Liver (tissue), 9 donors: Measurements from ENCODE around the gene RAE1. TPM values are rescaled to one million over a fixed set of nuclear protein-coding genes. Genes with fewer than 3 reads are reported as not detected.

Source experiments
- DNase-seq: peaks from one replicate; pipeline ENCODE4 v3.0.0-alpha.2; 2017; ENCODE audit warnings: low spot score
- H3K27ac ChIP-seq, 2 donors: one replicate each; pipeline ENCODE4 v1.7.0; 2013; ENCODE audit warnings: inconsistent platforms in 2 of 2, low read length in 2 of 2, control low read depth in 1 of 2, low read depth in 1 of 2, mild to moderate bottlenecking in 1 of 2
- H3K27me3 ChIP-seq, 4 donors: one replicate each; pipeline versions ENCODE4 v1.6.1 to v1.7.0; 2013; ENCODE audit warnings: low read length in 3 of 4, inconsistent platforms in 1 of 4, mild to moderate bottlenecking in 1 of 4, moderate library complexity in 1 of 4; ENCODE audit not compliant: control insufficient read depth in 4 of 4, insufficient read depth in 4 of 4
- H3K36me3 ChIP-seq, 4 donors: one replicate each; pipeline versions ENCODE4 v1.6.1 to v1.7.0; 2013; ENCODE audit warnings: low read length in 3 of 4, mild to moderate bottlenecking in 3 of 4, low read depth in 1 of 4, moderate library complexity in 1 of 4; ENCODE audit not compliant: control insufficient read depth in 4 of 4, insufficient read depth in 3 of 4
- H3K4me1 ChIP-seq, 4 donors: one replicate each; pipeline versions ENCODE4 v1.6.1 to v1.7.0; 2013; ENCODE audit warnings: low read length in 3 of 4, mild to moderate bottlenecking in 3 of 4, moderate library complexity in 1 of 4; ENCODE audit not compliant: control insufficient read depth in 4 of 4, insufficient read depth in 4 of 4
- H3K4me3 ChIP-seq, 3 donors: one replicate each; pipeline versions ENCODE4 v1.6.1 to v1.7.0; 2013; ENCODE audit warnings: low read length in 3 of 3, control low read depth in 1 of 3, low read depth in 1 of 3, mild to moderate bottlenecking in 1 of 3
- H3K9ac ChIP-seq, 2 donors: one replicate each; pipeline ENCODE4 v1.7.0; 2013; ENCODE audit warnings: low read length in 2 of 2, mild to moderate bottlenecking in 2 of 2, moderate library complexity in 2 of 2, control low read depth in 1 of 2, low read depth in 1 of 2
- H3K9me3 ChIP-seq, 4 donors: one replicate each; pipeline versions ENCODE4 v1.6.1 to v1.7.0; 2013; ENCODE audit warnings: low read length in 3 of 4; ENCODE audit not compliant: control insufficient read depth in 4 of 4
- EGR1 ChIP-seq, 2 donors: IDR thresholded peaks; 2 replicates each; pipeline ENCODE4 v1.6.1; 2016 to 2018; ENCODE audit warnings: antibody characterized with exemption in 2 of 2, low read depth in 2 of 2
- FOXA1 ChIP-seq: IDR thresholded peaks from 2 replicates; pipeline ENCODE4 v1.6.1; 2016; ENCODE audit warnings: antibody characterized with exemption
- FOXA2 ChIP-seq: IDR thresholded peaks from 2 replicates; pipeline ENCODE4 v1.6.1; 2016; ENCODE audit warnings: antibody characterized with exemption
- GABPA ChIP-seq, 2 donors: IDR thresholded peaks in 1 of 2; conservative IDR thresholded peaks in 1 of 2; 2 replicates each; pipeline ENCODE4 v1.6.1; 2016; ENCODE audit warnings: antibody characterized with exemption in 2 of 2, mild to moderate bottlenecking in 1 of 2, moderate library complexity in 1 of 2
- HNF4A ChIP-seq, 2 donors: conservative IDR thresholded peaks; 2 replicates each; pipeline ENCODE4 v1.6.1; 2016; ENCODE audit warnings: antibody characterized with exemption in 2 of 2, mild to moderate bottlenecking in 2 of 2
- HNF4G ChIP-seq: IDR thresholded peaks from 2 replicates; pipeline ENCODE4 v1.6.1; 2016; ENCODE audit warnings: antibody characterized with exemption
- JUND ChIP-seq, 2 donors: IDR thresholded peaks; 2 replicates each; pipeline ENCODE4 v1.6.1; 2016; ENCODE audit warnings: antibody characterized with exemption in 2 of 2
- MAX ChIP-seq: IDR thresholded peaks from 2 replicates; pipeline ENCODE4 v1.6.1; 2016; ENCODE audit warnings: antibody characterized with exemption
- NR2F2 ChIP-seq: IDR thresholded peaks from 2 replicates; pipeline ENCODE4 v1.6.1; 2016; ENCODE audit warnings: antibody characterized with exemption
- RAD21 ChIP-seq, 2 donors: IDR thresholded peaks; 2 replicates each; pipeline ENCODE4 v1.6.1; 2016; ENCODE audit warnings: antibody characterized with exemption in 2 of 2, mild to moderate bottlenecking in 2 of 2
- REST ChIP-seq: IDR thresholded peaks from 2 replicates; pipeline ENCODE4 v1.6.1; 2016; ENCODE audit warnings: antibody characterized with exemption, mild to moderate bottlenecking
- RXRA ChIP-seq, 2 donors: IDR thresholded peaks; 2 replicates each; pipeline ENCODE4 v1.6.1; 2017 to 2018; ENCODE audit warnings: antibody characterized with exemption in 2 of 2, mild to moderate bottlenecking in 1 of 2
- SP1 ChIP-seq: IDR thresholded peaks from 2 replicates; pipeline ENCODE4 v1.6.1; 2018; ENCODE audit warnings: antibody characterized with exemption, mild to moderate bottlenecking
- TAF1 ChIP-seq: conservative IDR thresholded peaks from 2 replicates; pipeline ENCODE4 v1.6.1; 2016; ENCODE audit warnings: antibody characterized with exemption, mild to moderate bottlenecking
- YY1 ChIP-seq: IDR thresholded peaks from 2 replicates; pipeline ENCODE4 v1.6.1; 2016; ENCODE audit warnings: antibody characterized with exemption, mild to moderate bottlenecking
- ZBTB33 ChIP-seq: IDR thresholded peaks from 2 replicates; pipeline ENCODE4 v1.6.1; 2016; ENCODE audit warnings: antibody characterized with exemption
- WGBS: extraction: QIAGEN DNeasy Blood & Tissue Kit; methylation state at CpG from one replicate; pipeline ENCODE4 v1.1.7; 2013; 5-methylcytosine and 5-hydroxymethylcytosine counted together
- polyA plus RNA-seq, 2 donors: library from polyadenylated mRNA; stranded (reverse) in 1 of 2; unstranded in 1 of 2; fragments of 200-250 nt in 1 of 2; fragments of >200 nt in 1 of 2; fragmentation: Nextera tagmentation in 1 of 2; extraction: Ambion mirVana in 1 of 2; gene quantifications; one replicate each; pipeline versions ENCODE4 v1.2.1 to v1.2.3, GENCODE V29; 2013 to 2015
- total RNA-seq, 2 donors: library from RNA; depleted of rRNA; stranded (reverse); fragments of >200 nt; gene quantifications; one replicate each; pipeline ENCODE4 v1.2.3, GENCODE V29; 2014
- TF ChIP-seq, protein P1 (sequence below): fragments of 150-350 bp; IDR thresholded peaks from 2 replicates; pipeline ENCODE4 v1.5.1; 2017; ENCODE audit warnings: improper control_type of control experiment, low read depth, low read length; ENCODE audit not compliant: missing input control
- TF ChIP-seq, protein P2 (sequence below): IDR thresholded peaks from 2 replicates; pipeline ENCODE4 v1.6.1; 2016; ENCODE audit warnings: antibody characterized with exemption
- donor health status: healthy.
- donor health status: healthy.
- donor health status: healthy.
- donor health status: healthy.
- donor health status: healthy.

RAE1 gene
- total and polyA plus RNA-seq, 4 donors: 10.0 to 15.5 (median 13.5) TPM

- Histone ChIP-seq H3K4me1 (peaks cover 5 to 23% (median 16%) of the 10 kb centered on the region in 4 donors), H3K27ac (peak overlapping the region in 1 of 2 donors; percentile 48), H3K9me3 (no peaks in the 10 kb centered on the region), H3K27me3 (no peaks in the 10 kb centered on the region), H3K36me3 (peaks cover 5 to 14% (median 8%) of the 10 kb centered on the region in 4 donors), H3K9ac (peak overlapping the region in 1 of 2 donors; percentile 52), H3K4me3 (peak overlapping the region; percentile 24 to 86 (median 42))
- TF ChIP-seq RXRA (IDR thresholded peaks at IDR 0.05) (no peak), REST (no peak), YY1 (no peak), GABPA (IDR thresholded peaks at IDR 0.05 in 1 of 2, conservative IDR thresholded peaks at IDR 0.05 in 1 of 2) (no peak), ZBTB33 (no peak), MAX (no peak), SP1 (no peak), RAD21 (IDR thresholded peaks at IDR 0.05) (no peak), EGR1 (IDR thresholded peaks at IDR 0.05; ENCODE audit: low read depth in 2 of 2) (no peak), HNF4G (no peak), TAF1 (no peak), FOXA1 (no peak), NR2F2 (no peak), JUND (IDR thresholded peaks at IDR 0.05) (no peak), HNF4A (conservative IDR thresholded peaks at IDR 0.05) (no peak), FOXA2 (no peak)
- TF ChIP-seq, protein P1, sequence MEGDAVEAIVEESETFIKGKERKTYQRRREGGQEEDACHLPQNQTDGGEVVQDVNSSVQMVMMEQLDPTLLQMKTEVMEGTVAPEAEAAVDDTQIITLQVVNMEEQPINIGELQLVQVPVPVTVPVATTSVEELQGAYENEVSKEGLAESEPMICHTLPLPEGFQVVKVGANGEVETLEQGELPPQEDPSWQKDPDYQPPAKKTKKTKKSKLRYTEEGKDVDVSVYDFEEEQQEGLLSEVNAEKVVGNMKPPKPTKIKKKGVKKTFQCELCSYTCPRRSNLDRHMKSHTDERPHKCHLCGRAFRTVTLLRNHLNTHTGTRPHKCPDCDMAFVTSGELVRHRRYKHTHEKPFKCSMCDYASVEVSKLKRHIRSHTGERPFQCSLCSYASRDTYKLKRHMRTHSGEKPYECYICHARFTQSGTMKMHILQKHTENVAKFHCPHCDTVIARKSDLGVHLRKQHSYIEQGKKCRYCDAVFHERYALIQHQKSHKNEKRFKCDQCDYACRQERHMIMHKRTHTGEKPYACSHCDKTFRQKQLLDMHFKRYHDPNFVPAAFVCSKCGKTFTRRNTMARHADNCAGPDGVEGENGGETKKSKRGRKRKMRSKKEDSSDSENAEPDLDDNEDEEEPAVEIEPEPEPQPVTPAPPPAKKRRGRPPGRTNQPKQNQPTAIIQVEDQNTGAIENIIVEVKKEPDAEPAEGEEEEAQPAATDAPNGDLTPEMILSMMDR: no peak
- TF ChIP-seq, protein P2, sequence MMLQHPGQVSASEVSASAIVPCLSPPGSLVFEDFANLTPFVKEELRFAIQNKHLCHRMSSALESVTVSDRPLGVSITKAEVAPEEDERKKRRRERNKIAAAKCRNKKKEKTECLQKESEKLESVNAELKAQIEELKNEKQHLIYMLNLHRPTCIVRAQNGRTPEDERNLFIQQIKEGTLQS: no peak
- DNase-seq: peak; percentile 50
- 68% methylated on average over 33 of the region's 33 CpGs for WGBS
Measured at GRCh38 chr20:57392512-57393271, 41.6 kb downstream of the RAE1 start.
